DMS79 treated with DMSO at 0.1 percent for 48 hours (cell line): ENCODE data around the gene EIF4E1B.

Source experiments
- DNase-seq: peaks from one replicate; lab custom pipeline; 2025; lab: John Stamatoyannopoulos, UW

EIF4E1B gene

DNA sequence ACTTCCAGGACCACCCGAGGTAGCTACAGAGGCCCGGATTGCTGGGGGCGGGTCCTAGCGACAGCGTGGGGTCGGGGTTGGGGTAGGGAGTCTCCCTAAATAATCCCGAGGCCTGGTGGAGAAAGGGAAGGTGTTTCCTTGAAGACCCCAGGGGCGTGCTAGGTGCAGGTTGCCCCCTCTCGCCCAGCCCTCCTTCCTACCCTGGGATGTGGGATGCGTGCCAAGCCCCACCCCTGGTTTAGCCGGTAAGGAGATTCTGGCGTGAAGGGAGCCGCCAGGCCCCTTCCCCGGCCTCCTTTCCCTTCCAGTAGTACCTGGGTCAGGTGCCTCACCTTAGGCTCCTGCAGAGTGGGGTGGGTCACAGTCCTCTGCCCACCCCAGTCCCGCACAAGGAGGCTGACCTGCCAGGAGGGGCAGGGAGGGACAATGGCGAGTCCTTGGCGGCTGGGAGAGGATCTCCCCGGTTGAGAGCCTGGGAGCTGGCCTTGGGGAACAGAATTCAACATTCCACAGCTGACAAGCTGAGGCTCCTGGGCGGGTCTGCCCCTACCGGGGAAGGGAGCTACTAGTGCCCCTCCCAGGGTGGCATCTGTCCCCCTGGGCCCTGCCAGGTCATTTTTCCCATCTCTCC lies 17.5 kb downstream of the EIF4E1B start:
- peak; percentile 31 for DNase-seq

DNA sequence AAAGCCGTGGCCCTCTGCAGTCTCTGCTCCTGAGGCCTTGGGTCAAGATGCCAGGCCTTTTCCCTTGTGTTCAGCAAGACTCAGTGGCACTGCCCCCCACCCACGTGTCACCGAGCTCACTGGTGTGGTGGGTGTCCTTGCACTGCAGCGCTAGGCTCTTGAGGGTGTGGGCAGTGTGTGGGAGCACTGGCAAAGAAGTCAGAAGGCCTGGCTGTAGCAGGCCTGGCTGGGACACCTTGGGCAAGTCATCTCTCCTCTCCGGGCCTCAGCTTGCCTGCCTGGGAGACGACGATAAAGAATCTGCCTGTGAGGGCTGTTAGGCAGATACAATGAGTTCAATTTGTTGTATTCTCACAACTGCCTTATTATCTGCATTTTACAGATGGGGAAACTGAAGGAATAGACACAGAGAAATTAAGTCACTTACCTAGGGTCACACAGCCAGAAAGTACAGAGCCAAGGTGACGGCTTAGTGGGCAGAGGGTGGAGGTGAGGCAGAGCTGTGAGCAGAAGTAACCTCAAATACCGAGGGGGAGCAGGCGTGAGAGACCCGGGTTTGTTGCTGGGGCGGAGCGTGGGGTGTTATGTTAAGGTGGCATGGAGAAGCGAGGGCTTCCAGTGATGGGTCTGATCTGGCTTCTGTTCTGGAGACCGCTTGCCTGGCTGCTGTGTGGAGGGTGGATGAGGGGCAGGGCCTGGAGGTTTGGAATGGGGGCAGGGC lies 18.2 kb downstream of the EIF4E1B start:
- no peak for DNase-seq

DNA sequence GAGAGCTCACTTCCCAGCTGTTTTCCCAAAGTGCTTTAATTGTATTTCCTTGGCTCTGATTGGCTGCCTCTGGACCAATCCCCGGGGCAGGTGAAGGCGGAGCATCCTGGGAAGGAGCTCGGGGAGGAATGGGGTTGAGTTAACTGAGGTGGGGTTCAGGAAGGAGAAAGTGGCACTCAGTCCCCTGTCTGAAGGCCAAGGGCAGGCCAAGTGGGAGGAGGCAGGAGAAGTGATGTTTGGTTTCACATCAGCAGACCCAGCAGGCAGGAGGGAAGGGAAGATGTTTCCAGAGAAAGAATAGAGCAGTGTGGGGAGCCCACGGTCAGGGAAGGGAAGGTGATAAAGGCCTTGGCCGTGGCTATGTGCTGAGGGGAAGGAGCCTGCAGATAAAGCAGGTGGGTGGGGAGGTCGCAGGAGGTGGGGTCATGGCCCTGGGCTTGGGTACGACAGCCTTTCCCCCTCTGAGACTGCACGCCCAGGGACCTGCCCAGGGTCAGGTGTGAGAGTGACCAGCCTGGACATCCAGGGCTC lies 19.9 kb downstream of the EIF4E1B start:
- DNase-seq = no peak

DNA sequence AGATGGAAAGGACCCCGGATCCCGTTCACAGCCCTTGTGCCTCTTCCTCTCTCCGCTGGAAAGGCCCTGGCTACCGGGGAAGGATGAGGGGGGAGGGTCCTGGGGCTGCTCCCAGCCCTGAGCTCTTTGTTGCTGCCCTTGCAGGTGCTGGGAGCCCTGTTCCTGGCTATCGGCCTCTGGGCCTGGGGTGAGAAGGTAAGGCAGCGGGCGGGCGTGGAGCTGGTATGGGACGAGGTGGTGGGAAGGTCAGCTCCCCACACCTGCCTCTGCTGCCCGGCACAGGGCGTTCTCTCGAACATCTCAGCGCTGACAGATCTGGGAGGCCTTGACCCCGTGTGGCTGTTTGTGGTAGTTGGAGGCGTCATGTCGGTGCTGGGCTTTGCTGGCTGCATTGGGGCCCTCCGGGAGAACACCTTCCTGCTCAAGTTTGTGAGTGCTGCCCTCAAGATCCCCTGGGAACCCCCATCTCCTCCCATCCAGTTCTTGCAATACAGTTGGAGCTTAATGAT lies 21.1 kb downstream of the EIF4E1B start:
- no peak for DNase-seq

DNA sequence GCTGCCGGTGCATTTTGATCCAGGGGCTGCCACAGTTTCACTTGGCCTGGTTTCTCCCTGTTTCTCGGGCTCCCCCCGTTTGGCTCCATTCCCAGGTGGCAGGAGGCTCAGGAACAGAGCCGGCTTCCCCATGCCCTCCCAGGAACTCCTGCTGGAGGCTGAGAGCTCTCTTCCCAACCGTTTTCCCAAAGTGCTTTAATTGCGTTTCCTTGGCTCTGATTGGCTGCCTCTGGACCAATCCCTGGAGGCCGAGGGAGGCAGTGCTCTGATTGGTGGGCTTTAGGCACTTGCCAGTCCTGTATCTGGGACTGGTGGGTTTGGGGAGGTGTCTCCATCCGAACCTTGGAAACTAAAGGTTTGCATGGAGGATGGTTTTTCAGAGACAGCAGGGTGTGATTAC lies 21.7 kb downstream of the EIF4E1B start:
- no peak for DNase-seq

DNA sequence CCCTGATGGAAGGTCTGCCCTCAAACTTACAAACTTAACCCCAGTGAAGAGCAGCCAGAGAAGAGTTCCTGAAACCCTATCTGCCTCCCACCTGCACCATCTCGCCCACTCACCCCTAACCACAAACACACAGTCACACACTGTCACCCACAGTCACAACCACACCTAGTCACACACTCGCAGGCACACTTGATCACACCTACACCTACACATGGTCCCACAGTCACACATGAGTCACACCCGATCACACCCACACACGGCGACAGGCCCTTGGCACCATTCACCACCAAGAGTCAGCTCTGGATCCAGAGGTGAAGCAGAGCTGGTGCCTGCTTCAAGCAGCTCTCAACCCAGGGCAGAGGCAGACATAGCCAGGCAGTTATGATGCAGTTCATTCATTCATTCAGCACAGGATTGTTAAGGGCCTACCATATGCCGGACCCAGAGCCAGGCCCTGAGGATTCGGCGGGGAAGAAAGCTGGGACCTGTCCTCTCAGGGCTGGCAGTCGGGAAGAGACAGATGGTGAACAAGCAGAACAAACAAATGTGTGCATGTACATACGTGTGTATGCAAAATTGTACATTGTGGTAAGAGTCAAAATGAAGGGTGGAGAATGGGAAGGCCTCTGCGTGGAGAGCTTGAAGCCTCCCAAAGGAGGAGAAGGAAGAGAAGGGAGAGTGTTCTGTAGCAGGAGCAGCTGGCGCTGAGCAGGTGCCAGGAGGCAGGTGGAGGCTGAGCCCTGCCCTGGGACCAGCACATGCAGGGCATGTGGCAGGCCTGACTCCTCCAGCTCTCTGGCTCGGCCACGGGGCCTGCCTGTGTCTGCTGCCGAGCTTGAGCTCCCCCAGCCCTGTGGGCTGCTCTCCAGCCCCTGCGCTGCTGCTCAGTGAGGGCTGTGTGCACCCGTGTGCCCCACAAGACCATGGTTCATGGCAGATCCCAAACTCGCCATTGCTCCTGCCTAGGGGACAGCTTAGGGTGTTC lies 23.2 kb downstream of the EIF4E1B start:
- no peak for DNase-seq

DNA sequence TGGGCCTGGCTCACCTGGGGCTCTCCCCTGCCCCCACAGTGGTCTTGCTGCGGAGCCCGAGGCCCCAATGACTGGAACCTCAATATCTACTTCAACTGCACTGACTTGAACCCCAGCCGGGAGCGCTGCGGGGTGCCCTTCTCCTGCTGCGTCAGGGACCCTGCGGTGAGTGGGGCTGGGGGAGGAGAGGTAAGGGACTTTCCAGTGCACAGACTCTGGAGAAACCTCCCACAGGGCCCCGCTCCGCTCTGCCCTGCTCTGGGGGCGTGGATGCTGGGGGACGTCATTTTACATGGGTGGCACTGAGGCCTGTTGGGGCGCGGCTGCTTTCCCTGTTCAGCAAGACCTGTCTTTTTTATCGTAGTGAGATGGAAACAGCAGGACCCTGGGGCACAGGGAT lies 24.4 kb downstream of the EIF4E1B start:
- DNase-seq = no peak

DNA sequence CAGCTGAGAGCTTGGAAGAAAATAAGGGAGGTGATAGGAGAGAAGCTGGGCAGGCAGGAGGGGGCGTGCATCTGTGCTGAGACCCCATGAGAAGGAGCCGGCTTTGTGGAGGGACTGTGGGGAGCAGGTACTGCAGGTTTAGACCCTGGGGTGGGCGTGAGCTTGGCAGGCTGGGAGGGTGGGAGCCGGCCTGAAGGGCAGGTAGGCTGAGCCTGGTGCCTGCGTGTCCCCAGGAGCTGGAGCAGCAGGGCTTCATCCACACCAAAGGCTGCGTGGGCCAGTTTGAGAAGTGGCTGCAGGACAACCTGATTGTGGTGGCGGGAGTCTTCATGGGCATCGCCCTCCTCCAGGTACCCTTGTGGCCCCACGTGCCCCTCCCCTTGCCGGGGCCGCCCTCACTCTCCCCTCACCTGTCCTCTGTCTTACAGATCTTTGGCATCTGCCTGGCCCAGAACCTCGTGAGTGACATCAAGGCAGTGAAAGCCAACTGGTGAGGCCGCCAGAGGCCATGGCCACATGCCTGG lies 26.1 kb downstream of the EIF4E1B start:
- DNase-seq = no peak

DNA sequence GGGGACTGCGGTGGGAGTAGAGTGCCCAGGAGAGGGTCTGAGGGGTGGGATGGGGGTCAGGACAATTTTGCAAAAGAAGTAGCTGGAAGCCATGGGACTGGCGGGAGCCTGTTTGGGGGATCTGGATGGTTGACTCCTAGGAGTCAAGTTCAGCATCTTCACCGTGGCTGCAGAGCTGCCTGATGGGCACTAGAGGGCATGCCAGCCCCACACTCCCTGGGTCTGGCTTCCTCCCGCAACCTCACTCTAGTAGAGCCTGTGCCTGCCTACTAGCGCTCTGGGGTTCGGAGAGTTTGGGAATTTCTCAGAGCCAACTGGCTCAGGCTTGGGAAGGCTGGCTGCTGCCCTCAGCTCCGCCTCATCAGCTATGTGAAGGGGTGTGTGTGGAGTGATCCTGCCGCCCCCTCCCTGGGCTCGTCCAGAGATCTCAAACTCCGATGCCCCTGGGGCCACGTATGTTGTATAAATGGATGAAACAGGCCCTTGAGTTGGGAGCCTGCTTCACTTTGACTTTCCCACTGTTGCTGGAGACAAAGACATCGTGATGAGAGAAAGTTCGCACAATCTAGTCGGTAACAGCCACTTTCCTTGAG lies 27.6 kb downstream of the EIF4E1B start:
- no peak for DNase-seq

DNA sequence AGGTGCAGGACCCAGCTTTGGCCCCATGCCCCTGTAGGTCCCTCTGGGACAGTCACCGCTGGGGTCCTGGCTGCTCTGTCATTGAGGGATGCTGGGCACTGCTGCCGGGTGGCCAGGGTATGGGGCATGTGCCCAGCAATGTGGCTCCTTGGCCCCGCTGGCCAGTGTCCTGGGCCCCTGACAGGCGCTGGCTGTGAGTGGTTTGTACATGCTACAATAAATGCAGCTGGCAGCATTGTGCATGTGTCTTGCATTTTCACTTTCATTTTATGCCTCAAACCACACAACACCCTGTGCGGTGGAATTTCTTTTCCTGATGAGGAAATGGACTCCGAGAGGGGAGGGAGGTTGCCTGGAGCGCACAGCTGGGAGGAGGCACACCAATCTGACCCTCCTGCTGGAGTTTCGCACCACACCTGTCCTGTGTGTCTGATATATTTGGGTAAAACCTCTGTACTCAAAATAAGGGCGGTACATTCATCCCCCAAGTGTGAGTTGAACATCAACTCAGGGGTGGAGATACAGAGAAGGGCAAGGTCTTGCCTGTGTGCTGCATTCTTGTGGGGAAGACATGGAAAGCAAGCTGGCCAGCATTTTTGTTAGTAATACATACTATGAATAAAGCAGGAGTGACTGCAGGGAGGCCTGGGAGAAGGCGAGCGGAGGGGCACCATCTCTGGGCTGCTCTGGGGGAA lies 28.5 kb downstream of the EIF4E1B start:
- no peak for DNase-seq

DNA sequence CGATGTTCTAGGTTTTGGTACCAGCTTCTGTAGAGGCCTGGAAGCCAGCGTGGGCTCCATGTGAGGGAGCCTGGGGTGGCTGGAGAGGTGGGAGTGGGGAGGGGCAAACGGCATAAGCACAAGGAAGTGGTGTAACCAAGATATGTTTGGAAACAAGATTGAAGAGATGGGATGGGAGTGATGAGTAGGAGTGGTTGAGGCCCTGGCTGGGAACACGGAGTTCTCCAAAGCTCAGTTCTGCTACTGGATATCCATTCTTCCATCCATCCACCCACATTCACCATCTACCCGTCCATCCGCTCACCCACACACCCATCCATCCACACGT lies 29.0 kb downstream of the EIF4E1B start:
- DNase-seq = no peak

DNA sequence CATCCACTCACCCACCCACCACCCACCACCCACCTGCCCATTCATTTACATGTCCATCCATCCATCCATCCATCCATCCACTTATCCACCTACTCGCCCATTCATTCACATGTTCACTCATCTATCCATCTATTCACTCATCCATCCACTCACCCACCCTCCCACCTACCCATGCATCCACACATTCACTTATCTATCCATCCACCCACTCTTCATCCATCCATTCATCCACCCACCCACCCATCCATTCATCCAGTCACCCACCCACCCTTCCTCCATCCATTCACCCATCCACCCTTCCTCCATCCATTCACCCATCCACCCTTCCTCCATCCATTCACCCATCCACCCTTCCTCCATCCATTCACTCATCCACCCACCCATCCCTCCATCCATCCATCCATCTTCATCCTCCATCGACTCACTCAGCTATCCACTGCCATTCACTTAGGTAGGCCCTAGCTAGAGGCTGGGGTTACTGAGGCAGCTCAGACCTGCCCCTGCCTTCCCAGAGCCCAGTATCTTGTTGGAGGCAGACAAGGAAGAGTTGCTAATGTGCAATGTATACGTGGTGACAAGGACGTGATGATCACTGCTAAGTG lies 29.5 kb downstream of the EIF4E1B start:
- no peak for DNase-seq

DNA sequence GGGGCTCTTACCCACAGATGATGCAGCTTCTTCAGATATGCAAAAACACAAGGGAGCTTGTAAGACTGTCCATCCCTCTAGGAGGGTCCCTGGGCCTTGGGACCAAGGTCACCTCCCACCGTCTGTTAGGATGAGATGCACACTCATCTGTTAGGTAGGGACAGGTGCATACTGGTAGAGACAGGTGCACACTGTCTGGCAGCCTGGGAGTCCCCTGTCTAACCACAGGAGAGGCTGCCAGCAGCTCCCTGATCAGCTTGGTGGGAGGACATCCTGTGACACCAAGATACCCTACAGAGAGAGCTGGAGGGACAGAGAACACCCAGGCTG lies 30.0 kb downstream of the EIF4E1B start:
- no peak for DNase-seq

DNA sequence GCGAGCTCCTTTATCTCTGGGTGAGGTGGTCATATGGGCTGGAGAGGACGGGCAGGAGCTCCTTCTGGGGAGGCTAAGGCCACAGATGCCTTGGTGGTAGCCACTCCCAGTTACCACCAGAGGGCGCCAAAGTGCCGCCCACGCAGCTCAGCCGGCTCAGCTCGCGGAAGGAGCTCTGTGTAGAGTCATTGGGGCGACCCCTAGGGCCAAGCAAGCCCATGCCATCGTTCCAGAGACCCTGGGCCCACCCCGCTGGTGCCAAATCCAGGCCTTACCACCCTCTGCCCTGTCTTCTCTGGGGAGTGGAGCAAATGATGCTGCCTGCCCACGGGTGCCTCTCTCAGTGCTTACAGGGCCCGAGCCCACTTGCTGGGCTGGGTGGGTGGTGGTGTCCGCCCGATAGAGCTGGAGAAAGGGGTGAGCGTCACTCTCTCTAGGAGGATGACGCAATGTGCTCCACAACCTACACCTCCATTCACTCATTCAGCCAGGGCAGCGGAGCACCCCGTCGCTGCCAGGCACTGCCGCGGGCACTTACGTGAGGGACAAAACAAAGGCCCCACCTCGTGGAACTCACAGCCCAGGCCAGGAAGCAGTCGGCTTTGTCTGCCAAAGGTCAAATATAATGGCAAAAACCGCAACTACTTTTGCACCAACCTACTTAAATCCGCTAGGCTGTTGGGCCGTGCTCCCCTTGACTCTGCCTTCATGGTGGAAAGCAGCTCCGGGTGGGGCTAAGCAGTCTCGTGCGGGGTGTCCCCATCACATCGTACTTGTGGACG lies 30.6 kb downstream of the EIF4E1B start:
- DNase-seq = peak; percentile 22

DNA sequence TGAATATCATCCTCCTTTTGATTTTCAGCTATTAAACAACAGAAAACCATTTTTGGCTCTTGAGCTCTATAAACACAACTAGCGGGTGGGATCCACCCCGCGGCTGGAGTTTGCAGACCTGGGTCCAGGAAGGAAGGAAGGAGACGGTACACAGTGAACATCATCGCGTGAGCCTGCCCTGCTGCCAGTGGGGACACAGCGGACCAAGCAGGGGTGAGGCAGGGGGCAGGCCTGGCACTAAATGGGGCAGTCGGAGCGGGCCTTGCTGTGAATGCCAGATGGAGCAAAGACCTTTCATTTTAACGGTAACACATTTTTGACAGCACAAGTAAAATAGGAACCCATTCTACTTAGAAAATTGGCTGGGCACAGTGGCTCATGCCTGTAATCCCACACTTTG lies 31.2 kb downstream of the EIF4E1B start:
- DNase-seq = no peak

DNA sequence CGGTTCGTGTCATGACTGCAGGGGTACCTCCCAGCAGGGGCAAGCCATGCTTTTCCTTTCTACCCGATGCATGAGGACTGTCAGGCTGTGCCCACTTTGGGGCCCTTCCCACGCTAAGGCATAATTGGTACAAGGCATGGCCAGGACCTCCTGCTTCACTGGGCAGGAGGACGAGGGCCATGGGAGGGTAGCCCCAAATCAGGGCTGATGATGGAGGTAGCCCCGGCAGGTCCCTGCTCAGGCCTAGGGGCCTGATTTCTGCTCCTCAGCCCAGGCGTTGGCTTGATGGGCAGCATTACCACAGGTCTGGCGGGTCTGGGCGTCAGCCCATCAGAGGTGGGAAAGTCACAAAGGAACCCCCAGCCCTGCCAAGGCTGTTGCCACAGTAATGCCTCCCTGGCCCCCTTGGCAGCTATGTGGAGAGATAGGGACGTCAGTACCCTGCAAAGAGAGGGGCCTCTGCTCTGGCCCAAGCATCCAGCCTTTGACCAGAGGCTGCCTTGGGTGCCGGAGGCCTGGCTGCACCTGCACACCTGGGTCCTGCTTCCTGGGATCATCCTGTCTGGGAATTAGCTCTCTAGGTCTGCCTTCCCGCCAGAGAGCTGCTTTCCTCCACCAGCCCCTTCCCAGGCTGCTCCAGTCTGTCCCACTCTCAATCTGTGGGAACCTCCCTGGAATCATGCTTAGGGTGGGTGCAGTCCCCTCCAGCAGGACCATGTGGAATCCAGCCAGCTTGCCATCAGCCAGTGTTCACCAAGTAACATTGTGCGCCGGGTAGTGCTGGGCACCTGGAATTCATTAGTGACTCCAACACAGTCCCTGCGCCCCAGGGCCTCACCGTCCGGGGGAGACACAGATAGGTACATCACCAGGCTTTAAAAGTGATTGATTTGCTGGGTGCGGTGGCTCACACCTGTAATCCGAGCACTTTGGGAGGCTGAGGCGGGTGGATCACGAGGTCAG lies 32.2 kb downstream of the EIF4E1B start:
- DNase-seq = no peak

DNA sequence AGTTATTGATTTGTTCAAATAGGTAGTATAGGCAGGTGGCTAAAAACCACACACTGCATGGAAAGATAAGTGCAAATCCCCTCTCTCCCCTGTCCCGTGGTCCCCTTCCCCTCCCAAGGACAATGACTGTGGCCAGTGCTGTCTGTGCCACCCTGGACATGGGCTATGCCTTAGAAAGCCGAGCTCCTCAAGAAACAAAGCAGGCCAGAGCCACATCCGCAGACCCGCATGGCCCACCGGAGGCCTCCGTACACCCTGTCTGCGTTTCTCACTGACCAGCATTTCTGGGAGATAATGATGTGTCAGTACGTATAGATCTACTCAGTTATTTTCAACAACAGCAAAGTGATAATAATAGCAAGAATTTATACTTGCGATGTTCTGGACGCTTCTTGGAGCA lies 33.1 kb downstream of the EIF4E1B start:
- no peak for DNase-seq

DNA sequence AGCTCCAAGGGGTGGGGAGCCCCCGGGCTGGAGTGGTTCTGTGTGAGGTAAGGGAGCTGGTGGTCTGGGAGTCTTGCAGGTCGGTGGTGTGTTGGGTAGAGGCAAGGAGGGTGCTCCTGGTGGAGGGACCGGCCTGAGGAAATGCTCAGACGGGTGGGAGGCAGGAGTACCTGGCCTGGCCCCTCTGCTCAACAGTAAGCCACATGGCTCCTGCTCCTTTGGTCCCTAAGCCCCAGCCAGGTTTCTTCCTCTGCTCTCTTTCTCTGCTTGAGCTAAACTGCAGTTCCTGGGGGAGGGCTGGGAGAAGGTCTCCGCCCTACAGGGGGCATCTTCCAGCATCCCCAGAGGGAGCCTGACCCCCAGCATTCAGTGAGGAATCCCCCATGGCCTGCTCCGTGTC lies 34.0 kb downstream of the EIF4E1B start:
- DNase-seq = no peak

DNA sequence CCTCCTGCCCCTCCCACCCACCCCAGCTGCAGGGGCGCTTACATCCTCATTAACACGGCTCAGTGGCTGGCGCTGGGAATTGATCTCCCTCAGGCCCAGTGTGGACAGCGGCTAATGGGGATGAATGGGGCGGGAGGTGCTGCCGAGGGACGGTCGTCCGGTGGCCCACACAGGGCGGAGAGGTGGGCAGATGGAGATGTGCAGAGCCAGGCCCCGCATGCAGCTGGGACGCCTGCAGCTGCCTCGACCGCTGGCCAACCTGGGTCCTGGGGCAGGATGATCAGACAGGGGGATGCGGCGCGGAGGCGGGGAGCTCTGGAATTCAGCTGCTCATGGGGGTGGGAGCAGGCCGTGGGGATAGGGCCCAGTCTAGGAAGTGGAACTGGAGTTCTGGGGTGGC lies 34.4 kb downstream of the EIF4E1B start:
- DNase-seq = no peak
